Lower lobe of right lung (tissue), 2 donors: Measurements from ENCODE around the gene AP3S1. TPM values are rescaled to one million over a fixed set of nuclear protein-coding genes. Genes with fewer than 3 reads are reported as not detected.

ENCODE experiments used
- ATAC-seq, 2 donors: fragments of 200-7000 bp; cut with Tn5 transposase; one replicate each; pipeline ENCODE4 v1.9.1; 2020 to 2022; ENCODE audit warnings: mild to moderate bottlenecking in 2 of 2, moderate library complexity in 2 of 2
- DNase-seq: peaks from one replicate; pipeline ENCODE4 v3.0.0-alpha.2; 2020
- H3K27ac ChIP-seq: fragments of 200-600 bp; one replicate; pipeline ENCODE4 v1.8.0; 2022
- H3K27me3 ChIP-seq: fragments of 200-600 bp; one replicate; pipeline ENCODE4 v1.8.0; 2022; ENCODE audit warnings: low read depth
- H3K36me3 ChIP-seq: fragments of 200-600 bp; one replicate; pipeline ENCODE4 v1.8.0; 2022; ENCODE audit warnings: mild to moderate bottlenecking
- H3K4me1 ChIP-seq: fragments of 200-600 bp; one replicate; pipeline ENCODE4 v1.8.0; 2022
- H3K4me3 ChIP-seq: fragments of 200-600 bp; one replicate; pipeline ENCODE4 v1.8.0; 2022; ENCODE audit warnings: mild to moderate bottlenecking
- H3K9me3 ChIP-seq: fragments of 200-600 bp; one replicate; pipeline ENCODE4 v1.8.0; 2022
- intact Hi-C: fragments of 100-400 bp; cut with DNase I; formaldehyde crosslinking; loops from one replicate; pipeline ENCODE4 v1.11.0; 2022
- total RNA-seq: library from RNA; stranded (reverse); fragmentation: NEBNext Ultra II Directional; extraction: Animal tissue kit (Norgen Biotek cat#: 25700); gene quantifications from one replicate; pipeline ENCODE4 v1.2.1, GENCODE V29; 2021
- TF ChIP-seq, protein P1 (sequence below): fragments of 200-600 bp; IDR thresholded peaks from one replicate; pipeline ENCODE4 v1.8.0; 2022; ENCODE audit warnings: antibody characterized with exemption, mild to moderate bottlenecking
- donor health status: DM: no; HTN: yes; CAD: no; lungs with severe emphysema.

The AP3S1 gene
- total RNA-seq, 1 donor from 2014 or later, result 69.4 TPM

DNA sequence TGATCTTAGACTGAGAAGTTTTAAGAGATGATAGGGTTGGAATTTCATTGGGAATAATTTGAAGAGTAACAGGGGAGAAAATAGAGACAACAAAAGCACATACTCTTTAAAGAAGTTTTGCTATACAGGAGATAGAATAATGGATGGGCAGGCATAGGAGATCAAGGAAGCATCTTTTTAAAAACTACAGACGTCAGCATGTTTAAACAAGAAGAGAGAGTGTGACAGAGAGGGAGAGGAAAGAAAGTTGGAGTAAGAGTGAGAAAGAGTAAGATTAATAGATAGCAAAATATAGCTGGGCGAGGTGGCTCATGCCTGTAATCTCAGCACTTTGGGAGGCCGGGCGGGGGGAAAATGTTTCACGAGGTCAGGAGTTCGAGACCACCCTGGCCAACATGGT, 115.2 kb downstream of the AP3S1 start:
- Histone ChIP-seq H3K4me1 (peaks cover 7% of the 10 kb centered on the region), H3K27me3 (peaks cover 13% of the 10 kb centered on the region), H3K9me3 (no peaks in the 10 kb centered on the region), H3K27ac (no peak overlapping the region), H3K36me3 (no peaks in the 10 kb centered on the region), H3K4me3 (no peak overlapping the region)
- intact Hi-C loops, result no loop called here
- TF ChIP-seq, protein P1, sequence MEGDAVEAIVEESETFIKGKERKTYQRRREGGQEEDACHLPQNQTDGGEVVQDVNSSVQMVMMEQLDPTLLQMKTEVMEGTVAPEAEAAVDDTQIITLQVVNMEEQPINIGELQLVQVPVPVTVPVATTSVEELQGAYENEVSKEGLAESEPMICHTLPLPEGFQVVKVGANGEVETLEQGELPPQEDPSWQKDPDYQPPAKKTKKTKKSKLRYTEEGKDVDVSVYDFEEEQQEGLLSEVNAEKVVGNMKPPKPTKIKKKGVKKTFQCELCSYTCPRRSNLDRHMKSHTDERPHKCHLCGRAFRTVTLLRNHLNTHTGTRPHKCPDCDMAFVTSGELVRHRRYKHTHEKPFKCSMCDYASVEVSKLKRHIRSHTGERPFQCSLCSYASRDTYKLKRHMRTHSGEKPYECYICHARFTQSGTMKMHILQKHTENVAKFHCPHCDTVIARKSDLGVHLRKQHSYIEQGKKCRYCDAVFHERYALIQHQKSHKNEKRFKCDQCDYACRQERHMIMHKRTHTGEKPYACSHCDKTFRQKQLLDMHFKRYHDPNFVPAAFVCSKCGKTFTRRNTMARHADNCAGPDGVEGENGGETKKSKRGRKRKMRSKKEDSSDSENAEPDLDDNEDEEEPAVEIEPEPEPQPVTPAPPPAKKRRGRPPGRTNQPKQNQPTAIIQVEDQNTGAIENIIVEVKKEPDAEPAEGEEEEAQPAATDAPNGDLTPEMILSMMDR, result no peak
- DNase-seq (no peak), ATAC-seq (no peak)

- Histone ChIP-seq H3K27ac (no peak overlapping the region), H3K4me3 (no peak overlapping the region), H3K9me3 (no peaks in the 10 kb centered on the region), H3K4me1 (peaks cover 18% of the 10 kb centered on the region), H3K27me3 (peaks cover 33% of the 10 kb centered on the region), H3K36me3 (no peaks in the 10 kb centered on the region)
- intact Hi-C loops, result no loop called here
- peak in 1 of 2 donors; percentile 23 for ATAC-seq
- no peak for DNase-seq
- TF ChIP-seq, protein P1, result no peak
These were observed 119.9 kb downstream of the AP3S1 start for GRCh38 chr5:115961381-115962238.

DNA sequence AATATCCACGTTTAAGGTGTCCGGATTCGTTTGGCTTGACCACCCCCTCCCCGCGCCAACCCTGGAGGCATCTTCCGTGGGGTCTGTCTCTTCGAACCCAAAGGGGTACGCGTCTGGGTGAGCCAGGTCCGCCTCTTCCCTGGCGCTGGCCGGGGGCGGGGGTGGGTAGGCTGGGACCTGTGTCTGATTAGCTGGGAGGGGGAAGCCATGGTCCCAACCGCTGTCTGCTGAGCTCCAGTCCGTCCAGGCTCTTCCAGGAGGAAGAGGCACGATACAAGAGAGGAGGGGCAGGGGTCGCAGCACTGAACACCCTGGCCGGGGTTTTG, 120.5 kb downstream of the AP3S1 start, which contains the start of gene LVRN:
Gene LVRN, plus strand, starts transcription at position 237 of the 326 bp plus-strand sequence. CDS start 143 bp downstream, outside the sequence.
- H3K9me3 ChIP-seq, result no peaks in the 10 kb centered on the region
- TF ChIP-seq, protein P1, result no peak
- H3K4me3 ChIP-seq, result peak within 1 kb of the TSS; percentile 45
- H3K4me1 ChIP-seq, result peaks cover 18% of the 10 kb centered on the region
- ATAC-seq, result peak in 1 of 2 donors; percentile 24
- H3K27ac ChIP-seq, result no peak within 1 kb of the TSS
- peaks cover 33% of the 10 kb centered on the region for H3K27me3 ChIP-seq
- intact Hi-C loops, result no loop called here
- no peaks in the 10 kb centered on the region for H3K36me3 ChIP-seq
- DNase-seq, result no peak

GRCh38 chr5:115962565-115963402, 121.0 kb downstream of the AP3S1 start:
- peak; percentile 73 to 75 for ATAC-seq
- H3K36me3 ChIP-seq, result no peaks in the 10 kb centered on the region
- peak overlapping the region; percentile 45 for H3K4me3 ChIP-seq
- DNase-seq, result peak; percentile 45
- H3K27me3 ChIP-seq, result peaks cover 33% of the 10 kb centered on the region
- intact Hi-C loops, result no loop called here
- TF ChIP-seq, protein P1, result no peak
- H3K9me3 ChIP-seq, result no peaks in the 10 kb centered on the region
- H3K4me1 ChIP-seq, result peaks cover 18% of the 10 kb centered on the region
- no peak overlapping the region for H3K27ac ChIP-seq

DNA sequence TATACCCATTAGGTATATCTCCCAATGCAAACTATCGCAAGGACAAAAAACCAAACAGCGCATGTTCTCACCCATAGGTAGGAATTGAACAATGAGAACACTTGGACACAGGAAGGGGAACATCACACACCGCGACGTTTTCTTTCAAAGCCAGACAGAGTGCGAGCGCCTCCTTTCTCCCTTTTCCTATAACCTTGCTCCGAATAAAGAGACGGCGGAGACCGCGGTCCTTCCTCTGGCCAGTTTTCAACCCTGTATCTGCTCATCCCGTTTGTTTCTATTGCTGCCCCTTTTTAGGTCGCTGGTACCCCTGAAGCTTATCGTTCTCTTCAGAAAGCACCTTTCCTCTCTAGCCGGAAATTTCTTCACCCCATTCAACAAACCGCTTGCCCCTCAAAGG, 121.8 kb downstream of the AP3S1 start:
- Histone ChIP-seq H3K27me3 (peaks cover 33% of the 10 kb centered on the region), H3K4me1 (peaks cover 18% of the 10 kb centered on the region), H3K9me3 (no peaks in the 10 kb centered on the region), H3K36me3 (no peaks in the 10 kb centered on the region), H3K4me3 (no peak overlapping the region), H3K27ac (no peak overlapping the region)
- DNase-seq (no peak), ATAC-seq (no peak)
- intact Hi-C loops, result no loop called here
- TF ChIP-seq, protein P1, result no peak

Other genes starting within 250 kb of the AP3S1 start
- 5.8 TPM for gene TICAM2, start 239.5 kb upstream of the AP3S1 start, total RNA-seq
- gene TMED7, start 215.9 kb upstream of the AP3S1 start, total RNA-seq, result 82.2 TPM
- gene CDO1, start 25.3 kb upstream of the AP3S1 start, total RNA-seq, result 12.8 TPM
- 35.7 TPM for gene ATG12, start 370 bp upstream of the AP3S1 start, total RNA-seq
- gene LVRN, start 120.5 kb downstream of the AP3S1 start, total RNA-seq, result 1.3 TPM
- gene ARL14EPL, start 190.5 kb downstream of the AP3S1 start, total RNA-seq, result not detected
- 33.8 TPM for gene COMMD10, start 243.1 kb downstream of the AP3S1 start, total RNA-seq